GM21529 (cell line): ENCODE data around the gene REXO4.
"Not testable (repeated sequence)": the region's sequence is repeated elsewhere in the genome, so short reads cannot be mapped to it uniquely, and the experiment has no call there.

ENCODE experiments used
- ATAC-seq: cut with Tn5 transposase; IDR thresholded peaks from one replicate; pipeline ENCODE4 v1.9.1; 2021; ENCODE audit not compliant: unreplicated experiment

Gene REXO4

DNA sequence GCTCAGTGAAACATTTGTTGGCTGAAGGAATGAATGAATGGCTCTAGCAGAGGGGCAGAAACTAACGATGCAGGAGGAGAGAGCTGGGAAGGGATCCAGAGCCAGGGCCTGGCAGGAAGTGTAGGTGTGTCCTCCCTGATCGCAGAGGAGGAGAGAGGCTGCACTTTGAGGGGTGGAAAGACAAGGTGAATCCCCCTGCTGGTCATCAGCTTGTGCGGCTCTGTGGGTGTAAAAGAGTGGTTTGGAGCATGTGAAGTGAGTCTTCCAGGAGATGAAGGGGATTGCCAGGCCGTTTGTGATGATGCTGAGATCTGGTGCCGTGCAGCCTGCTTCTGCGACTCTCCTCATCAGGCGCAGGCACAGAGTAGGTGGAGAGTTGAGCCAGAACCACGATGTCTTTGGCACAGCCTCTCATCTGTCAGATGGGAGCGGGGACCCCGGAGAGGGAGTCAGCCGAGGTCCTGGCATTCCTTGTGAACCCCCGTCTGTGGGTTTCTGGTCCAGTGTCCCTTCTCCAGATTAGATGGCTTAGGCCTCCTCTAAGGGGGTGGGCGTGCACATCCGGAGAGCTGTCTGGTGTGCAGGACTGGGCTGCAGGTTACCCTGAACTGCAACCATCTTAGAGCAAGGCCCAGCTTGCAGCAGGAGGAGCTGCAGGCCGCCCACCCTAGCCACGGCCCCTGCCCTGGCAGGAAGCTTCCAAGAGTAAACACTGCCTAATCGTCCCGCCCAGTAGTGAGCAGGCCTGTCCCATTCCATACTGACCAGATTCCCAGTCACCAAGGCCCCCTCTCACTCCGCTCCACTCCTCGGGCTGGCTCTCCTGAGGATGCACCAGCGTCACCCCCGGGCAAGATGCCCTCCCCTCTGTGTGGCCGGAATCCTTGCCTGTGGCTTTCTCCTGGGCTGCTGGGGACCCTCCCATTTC is 4.1 kb upstream of the REXO4 start, which contains the start of gene ADAMTS13:
Gene ADAMTS13, plus strand, starts transcription at position 753 of the 928 bp plus-strand sequence. Its CDS starts 77 bp downstream, at position 830.
- no peak for ATAC-seq

- peak; percentile 29 for ATAC-seq
Observed at GRCh38 chr9:133420392-133420827, 2.6 kb upstream of the REXO4 start.

DNA sequence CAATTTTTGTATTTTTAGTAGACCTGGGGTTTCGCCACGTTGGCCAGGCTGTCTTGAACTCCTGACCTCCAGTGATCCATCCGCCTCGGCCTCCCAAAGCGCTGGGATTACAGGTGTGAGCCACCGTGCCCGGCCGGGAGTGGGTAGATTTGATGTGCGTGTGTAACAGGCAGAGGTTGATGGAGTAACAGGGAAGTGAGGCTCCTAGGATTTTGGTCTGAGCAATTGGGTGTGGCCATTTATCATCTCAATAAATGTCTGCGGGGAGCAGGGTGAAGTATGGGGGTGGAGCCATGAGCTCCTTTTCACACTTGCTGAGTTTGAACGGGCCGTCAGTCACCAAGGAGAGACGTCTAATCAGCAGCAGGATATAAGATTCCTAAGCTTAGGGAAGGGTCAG is 1.2 kb upstream of the REXO4 start:
- no peak for ATAC-seq

- no peak for ATAC-seq
Observed at GRCh38 chr9:133415170-133415569, 2.6 kb downstream of the REXO4 start.

- ATAC-seq = no peak
Observed at GRCh38 chr9:133408042-133408441, 9.8 kb downstream of the REXO4 start.

- peak; percentile 58 for ATAC-seq
Observed at GRCh38 chr9:133406480-133407307, 11.1 kb downstream of the REXO4 start.

GRCh38 chr9:133405508-133406438 is 12.0 kb downstream of the REXO4 start:
- ATAC-seq = no peak

- ATAC-seq = no peak
Observed at GRCh38 chr9:133404454-133405002, 13.3 kb downstream of the REXO4 start.

GRCh38 chr9:133403766-133404453 is 13.9 kb downstream of the REXO4 start:
- ATAC-seq = no peak

GRCh38 chr9:133402689-133403088 is 15.1 kb downstream of the REXO4 start:
- ATAC-seq = no peak

DNA sequence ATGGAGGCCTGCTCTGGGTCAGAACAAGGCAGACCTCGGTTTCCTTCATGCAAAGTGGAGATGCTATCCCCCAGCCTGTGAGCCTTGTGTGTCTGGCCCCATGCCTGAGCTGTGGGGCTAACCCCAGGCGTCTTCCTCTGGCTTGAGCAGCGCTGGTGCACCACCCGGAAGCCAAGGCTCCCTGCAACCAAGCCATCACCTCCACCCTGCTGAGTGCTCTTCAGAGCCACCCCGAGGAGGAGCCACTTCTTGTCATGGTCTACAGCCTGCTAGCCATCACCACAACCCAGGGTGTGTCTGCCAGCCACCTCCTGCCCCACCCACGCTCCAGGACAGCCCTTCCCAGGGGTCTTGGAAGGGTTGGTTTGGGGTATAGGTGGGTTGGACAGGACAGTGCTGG is 16.2 kb downstream of the REXO4 start:
- ATAC-seq = no peak

- ATAC-seq = no peak
Observed at GRCh38 chr9:133400292-133400691, 17.5 kb downstream of the REXO4 start.

- ATAC-seq = no peak
Observed at GRCh38 chr9:133397895-133398294, 19.9 kb downstream of the REXO4 start.

DNA sequence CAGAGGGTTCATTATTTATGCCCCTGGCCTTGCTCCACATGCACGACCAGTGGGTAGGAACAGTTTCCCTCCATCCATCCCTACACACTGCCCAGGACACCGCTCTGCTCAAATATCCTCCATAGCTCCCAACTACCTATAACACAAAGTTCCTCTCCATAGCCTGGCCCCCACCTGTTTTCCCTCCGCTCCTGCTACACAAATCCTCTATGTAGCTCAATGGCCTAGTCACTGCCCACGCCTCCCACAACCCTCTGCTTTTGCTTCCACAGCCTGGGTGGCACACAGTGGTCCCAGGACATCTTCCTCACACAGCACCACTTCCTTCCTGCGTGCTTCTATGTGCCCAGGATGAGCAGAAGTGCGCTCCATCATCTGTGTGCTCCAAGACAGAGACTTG is 20.4 kb downstream of the REXO4 start:
- no peak for ATAC-seq

GRCh38 chr9:133396952-133397351 is 20.9 kb downstream of the REXO4 start:
- ATAC-seq = no peak

DNA sequence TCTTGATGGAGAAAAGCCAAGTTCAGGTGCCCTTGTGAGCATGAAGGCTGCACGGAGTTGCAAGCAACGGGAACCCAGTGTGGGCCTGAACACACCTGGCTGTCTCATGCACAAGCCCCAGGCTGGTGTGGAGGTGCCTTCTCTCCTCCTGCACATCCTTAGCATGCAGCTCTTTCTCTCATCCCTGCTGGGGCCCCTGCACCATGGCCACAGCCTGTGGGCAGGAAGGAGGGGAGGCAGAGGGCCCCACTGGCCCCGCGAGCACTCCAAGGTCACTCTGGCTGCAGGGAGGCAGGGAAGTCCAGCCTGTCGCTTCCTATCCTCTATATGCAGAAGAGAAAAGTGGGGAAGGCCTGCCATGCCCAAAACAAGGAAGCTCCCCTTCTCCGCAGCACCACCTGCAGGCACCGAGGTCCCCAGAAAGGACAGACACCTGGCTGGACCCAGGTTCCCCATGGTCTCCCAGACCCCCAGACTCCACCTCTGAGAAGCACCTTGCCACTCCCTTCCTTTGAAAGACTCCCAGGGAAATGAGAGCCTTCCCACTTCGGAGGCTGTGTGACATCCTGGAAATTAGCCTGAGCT is 23.0 kb downstream of the REXO4 start:
- ATAC-seq = no peak

DNA sequence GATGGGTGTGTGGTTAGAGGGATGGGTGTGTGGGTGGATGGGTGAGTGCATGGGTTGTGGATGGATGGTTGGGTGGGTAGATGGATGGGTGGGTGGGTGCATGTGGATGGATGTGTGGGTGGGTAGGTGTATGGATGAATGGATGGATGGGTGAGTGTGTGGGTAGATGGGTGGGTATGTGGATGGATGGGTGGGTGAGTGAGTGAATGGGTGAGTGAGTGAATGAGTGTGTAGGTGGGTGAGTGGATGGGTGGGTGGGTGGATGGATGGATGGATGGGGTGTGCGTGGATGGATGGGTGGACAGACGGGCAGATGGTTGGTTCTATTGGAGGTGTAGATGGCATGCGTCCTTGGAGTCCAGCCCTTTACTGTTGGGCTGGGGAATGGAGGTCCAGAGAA is 24.4 kb downstream of the REXO4 start:
- ATAC-seq = no peak

GRCh38 chr9:133392308-133392707 is 25.5 kb downstream of the REXO4 start:
- not testable (repeated sequence) for ATAC-seq

DNA sequence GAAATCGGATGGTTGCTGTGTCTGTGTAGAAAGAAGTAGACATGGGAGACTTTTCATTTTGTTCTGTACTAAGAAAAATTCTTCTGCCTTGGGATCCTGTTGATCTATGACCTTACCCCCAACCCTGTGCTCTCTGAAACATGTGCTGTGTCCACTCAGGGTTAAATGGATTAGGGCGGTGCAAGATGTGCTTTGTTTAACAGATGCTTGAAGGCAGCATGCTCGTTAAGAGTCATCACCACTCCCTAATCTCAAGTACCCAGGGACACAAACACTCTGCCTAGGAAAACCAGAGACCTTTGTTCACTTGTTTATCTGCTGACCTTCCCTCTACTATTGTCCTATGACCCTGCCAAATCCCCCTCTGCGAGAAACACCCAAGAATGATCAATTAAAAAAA is 26.4 kb downstream of the REXO4 start:
- ATAC-seq = not testable (repeated sequence)
